Vagina (tissue), 2 donors: ENCODE data around the gene ANAPC2. TPM values are rescaled to one million over a fixed set of nuclear protein-coding genes. Genes with fewer than 3 reads are reported as not detected.
A peak's percentile ranks its signal among the peaks of the same experiment; 100 is the strongest.

Experiments used
- DNase-seq, 2 donors: peaks; one replicate each; pipeline ENCODE4 v3.0.0-alpha.2; 2017; ENCODE audit errors: extremely low spot score in 2 of 2
- H3K27ac ChIP-seq: fragments of 200-600 bp; sonication (generic); one replicate; pipeline ENCODE4 v1.5.1; 2019
- H3K27me3 ChIP-seq: fragments of 200-600 bp; sonication (generic); one replicate; pipeline ENCODE4 v1.5.1; 2019
- H3K36me3 ChIP-seq, 2 donors: fragments of 200-600 bp; sonication (generic); one replicate each; pipeline ENCODE4 v1.5.1; 2017 to 2019
- H3K4me1 ChIP-seq: fragments of 200-600 bp; sonication (generic); one replicate; pipeline ENCODE4 v1.5.1; 2019
- H3K4me3 ChIP-seq, 2 donors: fragments of 200-600 bp; sonication (generic); 1 replicate in 1 of 2; 2 replicates in 1 of 2; pipeline ENCODE4 v1.5.1; 2016 to 2019
- H3K9me3 ChIP-seq: fragments of 200-600 bp; sonication (generic); one replicate; pipeline ENCODE4 v1.5.1; 2019
- CTCF ChIP-seq, 3 experiments: fragments of 450-650 bp in 2 of 3; fragments of 200-600 bp in 1 of 3; sonication (generic) in 1 of 3; IDR thresholded peaks; one replicate each; pipeline ENCODE4 v1.5.1; 2017 to 2019; ENCODE audit warnings: antibody characterized with exemption in 3 of 3, mild to moderate bottlenecking in 2 of 3, moderate library complexity in 2 of 3
- POLR2A ChIP-seq, 2 donors: fragments of 450-650 bp; IDR thresholded peaks; one replicate each; pipeline ENCODE4 v1.6.1; 2017; ENCODE audit warnings: antibody characterized with exemption in 2 of 2, mild to moderate bottlenecking in 2 of 2, moderate library complexity in 2 of 2
- POLR2AphosphoS5 ChIP-seq, 2 donors: sonication (generic); formaldehyde crosslinking; IDR thresholded peaks; one replicate each; pipeline ENCODE4 v1.9.0; 2017; ENCODE audit warnings: antibody characterized with exemption in 2 of 2, mild to moderate bottlenecking in 2 of 2, low read depth in 1 of 2; ENCODE audit not compliant: insufficient read depth in 1 of 2
- intact Hi-C: fragments of 100-400 bp; cut with DNase I; formaldehyde crosslinking; loops from one replicate; pipeline ENCODE4 v1.15.1; 2023
- total RNA-seq: library from RNA; depleted of rRNA; stranded (reverse); fragments of >200 nt; gene quantifications from one replicate; pipeline ENCODE4 v1.2.3, GENCODE V29; 2016

Gene ANAPC2
- total RNA-seq, 1 donor from 2014 or later = 30.0 TPM

GRCh38 chr9:137172901-137173795 lies 15.2 kb downstream of the ANAPC2 start:
- H3K27ac ChIP-seq = no peak overlapping the region
- intact Hi-C loops = no loop called here
- H3K4me1 ChIP-seq = peaks cover 27% of the 10 kb centered on the region
- no peak overlapping the region for H3K4me3 ChIP-seq
- H3K36me3 ChIP-seq = peaks cover 0 to 4% of the 10 kb centered on the region in 2 donors
- H3K27me3 ChIP-seq = peaks cover 8% of the 10 kb centered on the region
- no peak for DNase-seq
- TF ChIP-seq POLR2A (IDR thresholded peaks at IDR 0.05) (no peak), CTCF (IDR thresholded peaks at IDR 0.05) (no peak), POLR2AphosphoS5 (IDR thresholded peaks at IDR 0.05; ENCODE audit: insufficient read depth in 1 of 2, low read depth in 1 of 2) (no peak)
- no peaks in the 10 kb centered on the region for H3K9me3 ChIP-seq

GRCh38 chr9:137171149-137171900 lies 17.0 kb downstream of the ANAPC2 start:
- intact Hi-C loops = no loop called here
- TF ChIP-seq POLR2AphosphoS5 (IDR thresholded peaks at IDR 0.05; ENCODE audit: insufficient read depth in 1 of 2, low read depth in 1 of 2) = no peak
- TF ChIP-seq POLR2A (IDR thresholded peaks at IDR 0.05) = no peak
- no peak for TF ChIP-seq CTCF (IDR thresholded peaks at IDR 0.05)
- H3K36me3 ChIP-seq = no peaks in the 10 kb centered on the region
- H3K9me3 ChIP-seq = no peaks in the 10 kb centered on the region
- no peak overlapping the region for H3K27ac ChIP-seq
- H3K4me1 ChIP-seq = peaks cover 39% of the 10 kb centered on the region
- no peak for DNase-seq
- peaks cover 25% of the 10 kb centered on the region for H3K27me3 ChIP-seq
- no peak overlapping the region for H3K4me3 ChIP-seq

- no peak for DNase-seq
- Histone ChIP-seq H3K9me3 (no peaks in the 10 kb centered on the region), H3K4me3 (no peak overlapping the region), H3K27me3 (peaks cover 28% of the 10 kb centered on the region), H3K27ac (no peak overlapping the region), H3K4me1 (peaks cover 39% of the 10 kb centered on the region), H3K36me3 (no peaks in the 10 kb centered on the region)
- intact Hi-C loops = no loop called here
- TF ChIP-seq POLR2A (IDR thresholded peaks at IDR 0.05) (no peak), CTCF (IDR thresholded peaks at IDR 0.05) (no peak), POLR2AphosphoS5 (IDR thresholded peaks at IDR 0.05; ENCODE audit: insufficient read depth in 1 of 2, low read depth in 1 of 2) (no peak)
Measured at GRCh38 chr9:137170486-137171148, 17.7 kb downstream of the ANAPC2 start.

GRCh38 chr9:137169896-137170358 lies 18.4 kb downstream of the ANAPC2 start, which contains the start of gene LRRC26:
Gene LRRC26, minus strand, starts transcription at chr9:137170051. Its CDS starts 108 bp downstream, at chr9:137169943.
- no peak within 1 kb of the TSS for H3K27ac ChIP-seq
- no peaks in the 10 kb centered on the region for H3K36me3 ChIP-seq
- no peaks in the 10 kb centered on the region for H3K9me3 ChIP-seq
- no peak for DNase-seq
- intact Hi-C loops = loop anchor here (10.0 kb wide), 1 partner anchor 245 kb away; no protein-coding TSS in a partner anchor
- H3K4me1 ChIP-seq = peaks cover 35% of the 10 kb centered on the region
- H3K4me3 ChIP-seq = peak within 1 kb of the TSS; percentile 23 to 48
- no peak for TF ChIP-seq CTCF (IDR thresholded peaks at IDR 0.05)
- no peak for TF ChIP-seq POLR2A (IDR thresholded peaks at IDR 0.05)
- peaks cover 34% of the 10 kb centered on the region for H3K27me3 ChIP-seq
